GM12864 (cell line): ENCODE data around the gene ALOX15B.

Source experiments
- DNase-seq: peaks from one replicate; pipeline ENCODE4 v3.0.0-alpha.2; 2011; ENCODE audit warnings: low read depth
- H3K4me3 ChIP-seq: 2 replicates; pipeline ENCODE4 v1.5.1; 2011; ENCODE audit warnings: mild to moderate bottlenecking, low read depth, low read length, control low read depth
- TF ChIP-seq, protein P1 (sequence below): IDR thresholded peaks from 2 replicates; pipeline ENCODE4 v1.5.1; 2011; ENCODE audit warnings: low read depth, mild to moderate bottlenecking, moderate library complexity, low read length, control low read depth, inconsistent platforms; ENCODE audit errors: missing control alignments

ALOX15B gene

DNA sequence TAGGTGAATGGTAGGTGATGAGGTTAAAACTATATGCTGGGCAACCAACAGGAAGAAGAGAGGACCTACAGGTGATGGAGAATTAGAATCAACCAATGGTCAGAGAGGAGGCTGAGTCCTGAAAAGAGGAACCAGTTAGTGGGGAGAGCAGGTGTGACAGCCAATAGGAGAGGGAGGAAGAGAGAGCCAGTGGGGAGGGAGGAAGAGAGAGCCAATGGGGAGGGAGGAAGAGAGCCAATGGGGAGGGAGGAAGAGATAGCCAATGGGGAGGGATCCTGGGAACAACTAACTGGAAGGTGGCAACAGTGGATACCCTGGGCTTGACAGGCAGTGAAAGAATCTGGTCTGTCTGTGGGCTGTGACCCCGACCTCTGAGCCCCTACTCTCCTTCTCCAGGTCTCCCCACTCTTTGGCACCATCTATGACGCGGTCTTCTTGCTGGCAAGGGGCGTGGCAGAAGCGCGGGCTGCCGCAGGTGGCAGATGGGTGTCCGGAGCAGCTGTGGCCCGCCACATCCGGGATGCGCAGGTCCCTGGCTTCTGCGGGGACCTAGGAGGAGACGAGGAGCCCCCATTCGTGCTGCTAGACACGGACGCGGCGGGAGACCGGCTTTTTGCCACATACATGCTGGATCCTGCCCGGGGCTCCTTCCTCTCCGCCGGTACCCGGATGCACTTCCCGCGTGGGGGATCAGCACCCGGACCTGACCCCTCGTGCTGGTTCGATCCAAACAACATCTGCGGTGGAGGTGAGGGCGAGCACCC is 32.7 kb upstream of the ALOX15B start:
- TF ChIP-seq, protein P1, sequence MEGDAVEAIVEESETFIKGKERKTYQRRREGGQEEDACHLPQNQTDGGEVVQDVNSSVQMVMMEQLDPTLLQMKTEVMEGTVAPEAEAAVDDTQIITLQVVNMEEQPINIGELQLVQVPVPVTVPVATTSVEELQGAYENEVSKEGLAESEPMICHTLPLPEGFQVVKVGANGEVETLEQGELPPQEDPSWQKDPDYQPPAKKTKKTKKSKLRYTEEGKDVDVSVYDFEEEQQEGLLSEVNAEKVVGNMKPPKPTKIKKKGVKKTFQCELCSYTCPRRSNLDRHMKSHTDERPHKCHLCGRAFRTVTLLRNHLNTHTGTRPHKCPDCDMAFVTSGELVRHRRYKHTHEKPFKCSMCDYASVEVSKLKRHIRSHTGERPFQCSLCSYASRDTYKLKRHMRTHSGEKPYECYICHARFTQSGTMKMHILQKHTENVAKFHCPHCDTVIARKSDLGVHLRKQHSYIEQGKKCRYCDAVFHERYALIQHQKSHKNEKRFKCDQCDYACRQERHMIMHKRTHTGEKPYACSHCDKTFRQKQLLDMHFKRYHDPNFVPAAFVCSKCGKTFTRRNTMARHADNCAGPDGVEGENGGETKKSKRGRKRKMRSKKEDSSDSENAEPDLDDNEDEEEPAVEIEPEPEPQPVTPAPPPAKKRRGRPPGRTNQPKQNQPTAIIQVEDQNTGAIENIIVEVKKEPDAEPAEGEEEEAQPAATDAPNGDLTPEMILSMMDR: no peak
- DNase-seq: no peak
- no peak overlapping the region for H3K4me3 ChIP-seq

DNA sequence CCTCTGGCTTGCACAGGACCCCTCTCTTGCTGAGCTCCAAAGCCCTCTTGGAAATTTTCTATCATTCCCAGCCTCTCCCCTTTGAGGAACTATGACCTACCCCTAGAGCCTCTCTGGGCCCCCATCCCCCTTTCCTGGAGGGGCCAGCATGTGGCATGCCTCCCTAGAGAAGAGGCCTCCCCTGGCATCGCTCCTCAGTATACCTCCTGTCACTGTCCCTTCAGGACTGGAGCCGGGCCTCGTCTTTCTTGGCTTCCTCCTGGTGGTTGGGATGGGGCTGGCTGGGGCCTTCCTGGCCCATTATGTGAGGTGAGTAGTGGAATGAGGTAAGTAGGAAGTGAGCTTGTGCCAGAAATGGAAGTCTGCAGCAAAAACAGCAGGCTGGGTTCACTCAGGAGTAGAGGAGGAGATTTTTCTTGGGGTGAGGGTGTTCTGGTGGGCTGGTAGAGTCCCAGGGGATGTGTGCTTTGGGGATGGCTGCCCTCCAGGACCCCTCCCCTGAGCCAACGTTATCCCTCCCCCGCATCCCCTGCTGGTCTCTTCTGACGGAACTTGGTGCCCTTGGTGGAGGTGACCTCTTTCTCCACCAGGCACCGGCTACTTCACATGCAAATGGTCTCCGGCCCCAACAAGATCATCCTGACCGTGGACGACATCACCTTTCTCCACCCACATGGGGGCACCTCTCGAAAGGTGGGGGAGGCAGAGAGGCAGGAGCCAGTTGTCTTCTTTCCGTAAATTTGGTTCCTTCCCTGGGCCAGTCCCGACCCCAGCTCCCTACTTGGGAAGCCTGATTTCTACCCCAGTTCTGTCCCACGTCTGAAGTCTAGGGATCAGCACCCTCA is 31.8 kb upstream of the ALOX15B start:
- TF ChIP-seq, protein P1: no peak
- no peak for DNase-seq
- H3K4me3 ChIP-seq: no peak overlapping the region

DNA sequence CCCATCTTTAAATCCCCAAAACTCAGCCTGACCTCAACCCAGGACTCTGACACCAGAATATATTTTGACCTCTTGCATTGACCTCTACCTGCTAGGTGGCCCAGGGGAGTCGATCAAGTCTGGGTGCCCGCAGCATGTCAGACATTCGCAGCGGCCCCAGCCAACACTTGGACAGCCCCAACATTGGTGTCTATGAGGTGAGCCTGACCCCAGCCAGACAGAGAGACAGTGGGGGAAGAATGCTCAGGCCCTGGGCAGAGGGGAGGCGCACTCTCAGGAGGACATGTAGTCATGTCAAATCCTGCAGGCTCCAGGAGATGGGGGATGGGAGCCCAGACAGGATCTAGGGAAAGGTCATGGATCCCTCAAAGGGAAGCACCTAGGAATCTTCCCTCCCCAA is 31.0 kb upstream of the ALOX15B start:
- no peak for DNase-seq
- TF ChIP-seq, protein P1: no peak
- no peak overlapping the region for H3K4me3 ChIP-seq

DNA sequence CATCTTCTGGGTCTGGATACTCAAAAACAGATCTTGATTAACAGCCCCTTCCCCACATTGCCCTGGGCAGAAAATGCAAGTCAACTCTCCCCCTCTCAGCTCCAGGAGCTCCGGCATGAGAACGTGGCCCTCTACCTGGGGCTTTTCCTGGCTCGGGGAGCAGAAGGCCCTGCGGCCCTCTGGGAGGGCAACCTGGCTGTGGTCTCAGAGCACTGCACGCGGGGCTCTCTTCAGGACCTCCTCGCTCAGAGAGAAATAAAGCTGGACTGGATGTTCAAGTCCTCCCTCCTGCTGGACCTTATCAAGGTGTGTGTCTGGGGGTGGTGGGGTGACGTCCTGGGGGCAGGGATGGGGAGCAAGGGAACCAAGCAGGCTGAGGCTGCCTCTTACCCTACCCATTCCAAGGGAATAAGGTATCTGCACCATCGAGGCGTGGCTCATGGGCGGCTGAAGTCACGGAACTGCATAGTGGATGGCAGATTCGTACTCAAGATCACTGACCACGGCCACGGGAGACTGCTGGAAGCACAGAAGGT is 26.7 kb upstream of the ALOX15B start:
- no peak overlapping the region for H3K4me3 ChIP-seq
- no peak for DNase-seq
- TF ChIP-seq, protein P1: no peak

DNA sequence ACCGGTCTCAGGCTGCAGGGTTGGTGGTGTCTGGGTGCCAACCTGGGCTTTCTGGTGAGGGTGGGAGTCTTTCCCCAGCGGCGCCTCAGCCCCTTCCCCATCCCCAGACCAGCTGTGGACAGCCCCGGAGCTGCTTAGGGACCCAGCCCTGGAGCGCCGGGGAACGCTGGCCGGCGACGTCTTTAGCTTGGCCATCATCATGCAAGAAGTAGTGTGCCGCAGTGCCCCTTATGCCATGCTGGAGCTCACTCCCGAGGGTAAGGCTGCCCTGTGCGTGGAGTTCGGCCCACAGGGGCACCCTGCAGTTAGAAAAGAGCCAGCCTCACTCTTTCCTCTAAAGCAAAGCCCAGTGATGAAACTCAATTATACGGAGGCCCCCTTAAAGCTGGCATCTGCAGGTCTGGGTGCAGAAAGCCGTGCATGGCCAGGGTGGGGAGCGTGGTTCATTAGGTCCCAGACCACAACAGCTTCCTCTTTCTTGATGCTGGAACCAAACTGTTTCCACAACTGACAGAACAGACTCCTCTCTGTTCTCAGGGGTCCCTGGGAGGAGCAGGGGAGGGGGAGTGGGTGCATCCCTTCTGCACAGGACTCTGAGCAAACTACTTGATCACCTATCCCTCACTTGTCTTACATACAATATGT is 25.7 kb upstream of the ALOX15B start:
- TF ChIP-seq, protein P1: no peak
- H3K4me3 ChIP-seq: no peak overlapping the region
- DNase-seq: no peak

DNA sequence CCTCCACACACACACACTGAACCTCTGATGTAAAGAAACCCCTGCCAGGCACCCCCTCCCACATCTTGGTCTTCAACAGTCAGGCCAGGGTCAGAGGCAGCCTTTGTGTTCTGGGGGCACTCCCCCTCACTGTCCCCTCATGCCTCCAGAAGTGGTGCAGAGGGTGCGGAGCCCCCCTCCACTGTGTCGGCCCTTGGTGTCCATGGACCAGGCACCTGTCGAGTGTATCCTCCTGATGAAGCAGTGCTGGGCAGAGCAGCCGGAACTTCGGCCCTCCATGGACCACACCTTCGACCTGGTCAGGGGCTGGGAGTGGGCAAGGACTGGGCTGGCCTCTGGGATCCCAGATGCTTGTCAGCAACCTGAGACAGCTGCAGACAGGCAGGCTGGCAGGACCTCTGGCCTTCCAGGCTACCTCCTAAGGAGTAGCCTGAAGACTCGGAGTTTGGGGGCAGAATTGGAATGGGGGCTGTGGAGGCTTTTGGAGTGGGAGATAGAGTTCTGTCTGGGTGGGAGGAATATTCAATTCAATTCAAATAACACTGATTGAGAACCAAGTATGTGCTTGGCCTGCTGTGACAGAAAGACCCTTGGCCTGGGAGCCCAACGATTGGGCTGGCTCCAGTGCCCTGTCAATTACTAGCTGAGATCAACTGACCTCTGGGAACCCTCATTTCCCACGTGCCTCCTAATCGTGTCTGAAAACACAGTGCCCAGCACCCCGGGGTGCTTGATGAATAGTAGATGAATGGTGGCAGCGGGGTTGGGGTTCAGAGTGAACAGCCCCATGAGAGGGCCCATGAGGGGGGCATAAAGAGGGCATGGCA is 24.9 kb upstream of the ALOX15B start:
- TF ChIP-seq, protein P1: no peak
- no peak overlapping the region for H3K4me3 ChIP-seq
- DNase-seq: no peak
